ENCODE results near the gene SYF2.

Gene SYF2

DNA sequence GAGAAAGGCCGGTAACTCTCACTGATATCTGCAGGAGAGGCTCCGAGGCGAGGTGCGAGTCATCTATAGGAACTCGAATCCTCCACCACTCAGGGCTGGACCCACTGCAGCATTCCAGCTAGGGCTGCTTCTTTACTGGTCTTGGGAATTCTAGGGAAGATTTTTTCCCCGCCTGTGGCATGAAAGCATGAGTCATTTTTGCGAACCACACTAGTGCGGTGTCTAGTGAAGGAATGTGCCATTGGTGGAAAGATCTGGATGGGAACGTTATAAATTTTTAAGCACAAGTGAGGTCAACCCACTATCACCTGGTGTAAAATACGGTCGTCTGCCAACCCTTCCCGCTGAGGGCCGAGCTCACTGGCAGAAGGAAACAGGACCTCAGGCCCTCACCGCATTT, 49.7 kb downstream of the SYF2 start:
- no peak for DNase-seq

DNA sequence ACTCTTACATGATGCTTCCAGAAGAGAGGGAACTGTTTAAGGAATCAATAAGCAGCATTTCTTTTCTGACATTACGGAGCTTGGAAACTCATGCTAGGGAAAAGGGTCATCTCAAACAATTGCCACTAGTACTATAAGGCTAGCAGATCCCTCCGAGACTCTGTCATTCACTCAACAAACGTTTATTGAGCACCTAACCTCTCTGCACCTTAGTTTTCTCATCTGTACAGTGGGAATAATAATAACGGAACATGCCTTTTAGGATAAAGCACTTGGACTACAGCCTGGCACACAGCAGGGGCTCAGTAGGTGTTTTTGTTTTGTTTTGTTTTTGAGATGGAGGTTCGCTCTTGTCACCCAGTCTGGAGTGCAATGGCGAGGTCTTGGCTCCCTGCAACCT, 51.3 kb downstream of the SYF2 start:
- DNase-seq = no peak

DNA sequence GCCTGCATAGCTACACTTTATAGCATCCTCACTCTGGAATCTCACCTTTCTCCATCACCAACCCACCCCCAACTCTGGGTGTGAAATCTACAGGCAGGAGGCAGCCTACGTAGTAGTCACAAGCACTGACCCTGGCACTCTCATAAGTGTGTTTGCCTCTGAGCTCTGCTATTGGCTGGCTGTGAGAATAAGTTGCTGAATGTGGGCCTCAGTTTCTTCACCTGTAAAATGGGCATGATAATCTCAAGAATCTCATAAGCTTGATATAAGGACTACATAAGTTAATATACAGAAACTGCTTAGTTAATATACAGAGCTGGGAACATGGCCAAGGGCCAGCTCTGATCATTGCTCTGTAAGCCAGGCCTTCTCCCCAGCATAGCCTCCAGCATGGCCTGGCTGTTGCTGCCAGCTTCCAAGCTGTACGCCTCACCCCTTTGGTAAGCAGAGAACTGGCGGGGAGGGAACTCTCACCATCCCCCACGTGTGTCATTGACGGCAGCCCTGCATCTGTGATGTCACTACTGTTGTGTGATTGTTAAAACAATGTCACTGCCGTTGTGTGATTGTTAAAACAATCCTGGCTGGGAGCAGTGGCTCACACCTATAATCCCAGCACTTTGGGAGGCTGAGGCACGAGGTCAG, 53.3 kb downstream of the SYF2 start:
- no peak for DNase-seq

DNA sequence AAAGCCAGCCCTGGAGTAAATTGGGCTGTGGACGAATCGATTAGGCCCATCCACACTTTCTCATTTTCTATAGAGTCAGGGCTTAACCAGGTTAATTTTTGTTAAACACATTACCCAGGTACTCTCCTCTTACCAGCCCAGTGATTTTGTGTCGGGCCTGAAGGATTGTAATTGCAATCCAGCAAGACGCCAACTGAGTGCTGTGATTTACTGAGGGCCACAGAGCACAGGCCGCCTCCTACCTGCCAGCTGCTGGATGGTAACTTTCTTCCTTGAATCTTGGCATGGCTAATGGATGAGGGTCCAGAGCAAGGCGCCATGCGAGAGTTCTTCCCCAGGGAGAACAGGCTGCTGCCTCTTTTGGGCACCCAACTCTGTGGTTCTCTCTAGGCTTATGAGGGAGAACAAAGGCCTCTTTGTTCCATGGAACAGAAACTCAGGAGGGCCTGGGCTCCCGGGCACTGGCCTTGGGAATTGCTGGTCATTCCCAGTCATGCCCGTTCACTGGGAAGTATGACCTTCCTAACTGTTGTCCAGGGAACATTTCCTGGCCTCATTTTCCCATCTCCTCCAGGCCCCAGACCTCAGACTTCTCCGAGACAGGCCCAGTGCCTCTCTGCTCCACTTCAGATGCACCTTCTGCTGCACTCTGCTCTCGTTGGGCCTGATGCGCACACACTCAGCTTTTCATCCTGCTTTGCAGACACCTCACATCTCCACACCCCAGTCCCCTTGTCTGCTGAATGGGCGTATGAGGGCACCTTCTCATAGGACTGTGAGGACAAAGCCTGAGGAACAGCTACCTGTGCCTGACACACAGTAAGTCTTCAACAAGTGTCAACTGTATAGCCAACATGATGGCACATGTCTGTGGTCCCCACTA, 57.3 kb downstream of the SYF2 start:
- DNase-seq = no peak

DNA sequence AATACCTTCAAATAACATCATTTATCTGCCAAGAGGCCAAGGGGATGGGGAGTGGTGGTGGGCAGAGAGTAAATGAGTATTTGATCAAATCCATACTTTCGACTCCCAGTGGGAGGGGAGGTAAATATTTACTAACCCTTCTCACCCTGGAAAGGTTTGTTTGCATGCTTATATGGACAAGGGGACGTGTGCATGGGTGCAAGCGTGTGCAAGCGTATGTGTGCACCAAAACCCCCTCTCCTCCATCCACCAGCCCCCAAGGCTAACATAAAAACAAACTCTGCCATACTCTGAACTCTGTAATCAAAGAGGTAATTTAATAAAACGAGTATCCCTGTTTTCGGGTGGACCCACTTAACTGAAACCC, 58.0 kb downstream of the SYF2 start:
- no peak for DNase-seq

DNA sequence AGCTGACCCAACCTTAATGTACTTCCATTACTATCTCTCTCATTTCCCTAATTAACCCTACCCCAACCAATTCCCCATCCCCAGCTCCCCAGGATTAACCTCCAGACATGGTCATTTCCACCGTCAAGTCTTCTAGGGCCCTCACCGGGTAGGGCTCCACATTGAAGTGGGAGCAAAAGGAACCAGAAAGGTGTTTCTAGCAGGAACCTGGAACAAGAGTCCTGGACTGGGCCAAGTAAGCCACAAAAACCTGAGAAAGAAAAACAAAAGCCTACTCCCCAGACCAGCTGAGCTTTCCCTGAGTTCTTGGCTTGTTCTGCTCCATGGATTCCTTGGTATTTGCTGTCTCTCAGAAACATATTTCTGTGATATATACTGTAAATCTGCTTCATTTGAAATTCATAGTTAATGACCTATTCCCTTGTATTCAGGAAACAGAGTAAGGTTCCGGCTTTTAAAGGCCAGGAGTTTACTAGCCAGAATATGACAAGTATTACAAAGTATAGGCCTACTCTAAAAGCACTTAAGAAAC, 58.4 kb downstream of the SYF2 start:
- no peak for DNase-seq

All from CD4-positive, alpha-beta T cell treated with Interleukin-15 for 1 hour (primary cell).